Mucosa of descending colon (tissue), 3 donors: Measurements from ENCODE around the gene SEC14L3. TPM values are rescaled to one million over a fixed set of nuclear protein-coding genes. Genes with fewer than 3 reads are reported as not detected.

ENCODE experiments used
- ATAC-seq: fragments of 200-7000 bp; cut with Tn5 transposase; one replicate; pipeline ENCODE4 v1.9.1; 2020; ENCODE audit warnings: mild to moderate bottlenecking, moderate library complexity
- DNase-seq, 3 donors: peaks; one replicate each; pipeline ENCODE4 v3.0.0-alpha.2; 2020
- H3K36me3 ChIP-seq: fragments of 200-600 bp; one replicate; pipeline ENCODE4 v1.8.0; 2021; ENCODE audit warnings: low read depth, mild to moderate bottlenecking
- H3K4me1 ChIP-seq: fragments of 200-600 bp; one replicate; pipeline ENCODE4 v1.8.0; 2021; ENCODE audit warnings: low read depth, mild to moderate bottlenecking
- H3K4me3 ChIP-seq: fragments of 200-600 bp; one replicate; pipeline ENCODE4 v1.8.0; 2021; ENCODE audit warnings: mild to moderate bottlenecking
- H3K9me3 ChIP-seq: fragments of 200-600 bp; one replicate; pipeline ENCODE4 v1.8.0; 2021; ENCODE audit warnings: mild to moderate bottlenecking
- intact Hi-C, 2 donors: fragments of 100-400 bp; cut with DNase I in 1 of 2; cut with micrococcal nuclease in 1 of 2; formaldehyde crosslinking; loops; one replicate each; pipeline versions ENCODE4 v1.11.0 to v1.11.1; 2022; cut with DNase I, micrococcal nuclease
- total RNA-seq, 3 donors: library from RNA; stranded (reverse); fragmentation: NEBNext Ultra II Directional in 2 of 3; extraction: Animal tissue kit (Norgen Biotek cat#: 25700) in 2 of 3; gene quantifications; one replicate each; pipeline versions ENCODE4 v1.2.1 to v1.2.4, GENCODE V29; 2021 to 2023
- TF ChIP-seq, protein P1 (sequence below): fragments of 200-600 bp; IDR thresholded peaks from one replicate; pipeline ENCODE4 v1.8.0; 2022; ENCODE audit warnings: antibody characterized with exemption, mild to moderate bottlenecking
- donor health status: DM: no; HTN: no; CAD: no; lungs with moderate emphysema.
- donor health status: DM: no; HTN: no; CAD: no.
- donor health status: DM: no; HTN: yes; CAD: no.

SEC14L3 gene
- total RNA-seq, 3 donors from 2014 or later, result not detected

DNA sequence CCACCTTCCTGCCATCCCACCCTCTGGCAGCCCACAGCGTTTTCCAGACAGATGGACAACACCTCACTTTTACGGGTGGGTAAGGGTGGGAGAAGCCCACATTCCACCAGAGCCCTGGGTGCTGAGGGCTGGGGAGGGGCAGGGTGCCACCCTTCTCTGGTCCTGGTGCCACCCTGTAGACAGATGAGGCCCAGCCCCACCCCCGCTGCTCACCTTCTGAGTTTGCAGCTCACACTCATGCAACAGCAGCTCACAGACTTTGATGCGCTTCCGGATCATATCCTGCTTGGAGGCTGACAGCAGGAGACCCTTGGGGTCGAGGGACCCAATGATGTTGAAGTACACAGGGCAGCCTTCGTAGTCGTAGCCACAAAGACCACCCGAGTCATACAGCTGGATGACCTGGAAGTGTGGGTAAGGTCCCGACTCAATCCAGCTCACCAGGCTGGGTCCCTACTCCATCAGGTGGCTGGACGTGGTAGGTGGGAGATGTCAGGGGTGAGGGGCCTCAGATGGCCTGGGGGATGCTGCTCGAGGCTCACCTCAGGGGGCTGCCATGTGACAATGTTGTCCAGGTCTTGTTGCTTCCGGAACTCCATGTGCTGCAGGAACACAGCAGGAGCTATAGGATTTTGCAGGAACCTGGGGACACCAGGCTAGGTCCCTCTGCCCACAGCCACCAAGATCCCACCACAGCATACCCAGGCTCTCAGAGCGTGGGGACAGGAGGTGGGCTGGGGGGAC, 23.4 kb upstream of the SEC14L3 start:
- no peaks in the 10 kb centered on the region for H3K9me3 ChIP-seq
- no peak for ATAC-seq

DNA sequence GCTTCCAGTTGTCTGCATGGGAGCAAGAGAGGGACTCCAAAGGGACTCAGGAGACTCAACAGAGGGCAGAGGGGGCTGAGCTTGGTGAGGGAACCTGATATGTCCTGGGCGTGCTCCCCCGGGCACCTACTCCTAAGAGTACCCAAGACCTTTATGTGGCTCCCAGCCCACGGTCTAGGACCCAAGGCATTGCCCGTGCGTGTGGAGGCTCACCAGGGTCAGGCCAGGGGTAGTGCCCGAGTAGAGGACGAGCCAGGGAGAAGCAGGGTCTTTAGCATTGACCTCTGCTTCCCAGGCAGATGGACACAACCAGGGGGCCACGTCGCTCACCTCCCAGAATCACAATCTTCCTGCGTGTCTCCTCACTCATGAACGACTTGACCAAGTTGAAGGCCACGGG, 20.3 kb upstream of the SEC14L3 start:
- TF ChIP-seq, protein P1, sequence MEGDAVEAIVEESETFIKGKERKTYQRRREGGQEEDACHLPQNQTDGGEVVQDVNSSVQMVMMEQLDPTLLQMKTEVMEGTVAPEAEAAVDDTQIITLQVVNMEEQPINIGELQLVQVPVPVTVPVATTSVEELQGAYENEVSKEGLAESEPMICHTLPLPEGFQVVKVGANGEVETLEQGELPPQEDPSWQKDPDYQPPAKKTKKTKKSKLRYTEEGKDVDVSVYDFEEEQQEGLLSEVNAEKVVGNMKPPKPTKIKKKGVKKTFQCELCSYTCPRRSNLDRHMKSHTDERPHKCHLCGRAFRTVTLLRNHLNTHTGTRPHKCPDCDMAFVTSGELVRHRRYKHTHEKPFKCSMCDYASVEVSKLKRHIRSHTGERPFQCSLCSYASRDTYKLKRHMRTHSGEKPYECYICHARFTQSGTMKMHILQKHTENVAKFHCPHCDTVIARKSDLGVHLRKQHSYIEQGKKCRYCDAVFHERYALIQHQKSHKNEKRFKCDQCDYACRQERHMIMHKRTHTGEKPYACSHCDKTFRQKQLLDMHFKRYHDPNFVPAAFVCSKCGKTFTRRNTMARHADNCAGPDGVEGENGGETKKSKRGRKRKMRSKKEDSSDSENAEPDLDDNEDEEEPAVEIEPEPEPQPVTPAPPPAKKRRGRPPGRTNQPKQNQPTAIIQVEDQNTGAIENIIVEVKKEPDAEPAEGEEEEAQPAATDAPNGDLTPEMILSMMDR, result no peak
- H3K4me1 ChIP-seq, result no peaks in the 10 kb centered on the region
- H3K36me3 ChIP-seq, result no peaks in the 10 kb centered on the region
- H3K9me3 ChIP-seq, result no peaks in the 10 kb centered on the region
- no peak overlapping the region for H3K4me3 ChIP-seq
- intact Hi-C loops, result no loop called here
- ATAC-seq (no peak), DNase-seq (no peak)

More for the DNA sequence above, 23.4 kb upstream of the SEC14L3 start:
- DNase-seq, result no peak
- no peaks in the 10 kb centered on the region for H3K36me3 ChIP-seq
- H3K4me3 ChIP-seq, result no peak overlapping the region
- TF ChIP-seq, protein P1, result no peak
- no peaks in the 10 kb centered on the region for H3K4me1 ChIP-seq
- intact Hi-C loops, result no loop called here

DNA sequence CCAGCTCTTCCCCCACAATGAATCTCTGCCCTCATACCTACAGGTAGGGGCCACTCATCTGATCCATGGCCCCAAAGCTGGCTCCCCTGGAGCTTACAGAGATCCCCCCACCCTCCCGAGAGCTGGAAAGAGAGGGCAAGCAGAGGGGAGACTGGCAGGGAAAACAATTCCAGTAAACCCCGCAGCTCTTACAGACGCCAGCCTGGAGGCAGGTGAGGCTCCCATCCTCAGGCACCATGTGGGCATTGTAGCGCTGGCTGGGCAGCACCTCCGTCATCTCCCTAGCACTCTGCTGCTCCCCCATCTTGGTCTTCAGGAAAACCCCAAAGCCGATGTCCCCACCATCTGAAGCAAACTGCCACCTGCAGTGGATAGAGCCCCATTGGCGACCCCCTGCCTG, 19.6 kb upstream of the SEC14L3 start:
- TF ChIP-seq, protein P1, result no peak
- DNase-seq, result no peak

DNA sequence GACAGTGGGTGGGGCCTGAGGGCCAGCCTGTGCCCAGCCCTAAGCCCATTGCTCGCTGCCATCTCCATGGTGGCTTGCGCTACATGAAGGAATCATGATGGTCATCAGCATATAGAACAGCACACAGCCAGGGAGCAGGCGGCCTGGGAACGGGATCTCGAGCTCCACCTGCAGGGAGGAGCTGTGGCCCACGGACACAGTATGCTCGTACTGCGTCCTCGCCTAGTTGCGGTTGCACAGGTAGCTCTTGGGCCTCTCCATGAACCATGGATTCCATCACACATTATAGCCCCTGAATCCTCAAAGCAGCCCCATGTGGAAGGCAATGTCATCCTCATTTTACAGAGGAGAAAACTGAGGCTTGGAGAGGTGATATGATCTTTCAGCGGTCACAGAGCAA, 18.6 kb upstream of the SEC14L3 start:
- no peaks in the 10 kb centered on the region for H3K36me3 ChIP-seq
- DNase-seq (peak in 1 of 3 donors; percentile 19), ATAC-seq (peak; percentile 62)
- H3K9me3 ChIP-seq, result no peaks in the 10 kb centered on the region
- no peaks in the 10 kb centered on the region for H3K4me1 ChIP-seq
- intact Hi-C loops, result no loop called here
- no peak overlapping the region for H3K4me3 ChIP-seq
- TF ChIP-seq, protein P1, result no peak

More for the DNA sequence above, 19.6 kb upstream of the SEC14L3 start:
- ATAC-seq, result no peak
- no peaks in the 10 kb centered on the region for H3K4me1 ChIP-seq
- H3K9me3 ChIP-seq, result no peaks in the 10 kb centered on the region
- no peak overlapping the region for H3K4me3 ChIP-seq
- intact Hi-C loops, result no loop called here
- H3K36me3 ChIP-seq, result no peaks in the 10 kb centered on the region

DNA sequence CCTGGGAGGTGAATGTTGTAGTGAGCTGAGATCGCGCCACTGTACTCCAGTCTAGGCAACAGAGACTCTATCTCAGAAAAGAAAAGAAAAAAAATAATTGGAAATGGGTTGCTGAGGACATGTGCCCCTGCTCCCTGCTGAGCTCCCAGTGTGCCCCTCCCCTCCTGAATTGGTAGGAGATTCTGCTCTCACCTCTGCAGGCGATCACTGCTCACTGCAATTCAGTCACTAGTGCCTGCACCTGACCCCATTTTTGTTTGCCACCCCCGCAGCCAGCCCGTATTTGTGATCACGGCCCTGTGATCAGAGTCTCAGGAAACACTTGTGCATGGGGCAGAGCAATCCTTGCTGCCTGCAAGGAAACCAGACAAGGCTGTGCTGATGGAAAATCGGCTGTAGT, 16.3 kb upstream of the SEC14L3 start:
- DNase-seq (no peak), ATAC-seq (no peak)
- no peak overlapping the region for H3K4me3 ChIP-seq
- H3K4me1 ChIP-seq, result no peaks in the 10 kb centered on the region
- no peaks in the 10 kb centered on the region for H3K36me3 ChIP-seq
- no peaks in the 10 kb centered on the region for H3K9me3 ChIP-seq
- intact Hi-C loops, result loop anchor here in 1 of 2 donors (5.0 kb wide), 1 partner anchor 96 kb away; no protein-coding TSS in a partner anchor
- TF ChIP-seq, protein P1, result no peak
